GM13977 (cell line): ENCODE data around the gene HTT.

Source experiments
- DNase-seq: peaks from one replicate; pipeline ENCODE4 v3.0.0; 2012; ENCODE audit warnings: low spot score
- in situ Hi-C: fragments of 300-500 bp; cut with MboI; formaldehyde crosslinking; loops from one replicate; pipeline ENCODE4 v1.12.0; 2022; ENCODE audit warnings: low sequenced_read_pairs, low pct_unique_long_range_greater_than_20kb, mixed read lengths, inconsistent platforms; ENCODE audit not compliant: unreplicated experiment
- TF ChIP-seq, protein P1 (sequence below): IDR thresholded peaks from 2 replicates; pipeline ENCODE4 v1.5.1; 2012; ENCODE audit warnings: mild to moderate bottlenecking, control low read depth; ENCODE audit not compliant: insufficient read depth; ENCODE audit errors: extremely low read depth, missing control alignments

Gene HTT

DNA sequence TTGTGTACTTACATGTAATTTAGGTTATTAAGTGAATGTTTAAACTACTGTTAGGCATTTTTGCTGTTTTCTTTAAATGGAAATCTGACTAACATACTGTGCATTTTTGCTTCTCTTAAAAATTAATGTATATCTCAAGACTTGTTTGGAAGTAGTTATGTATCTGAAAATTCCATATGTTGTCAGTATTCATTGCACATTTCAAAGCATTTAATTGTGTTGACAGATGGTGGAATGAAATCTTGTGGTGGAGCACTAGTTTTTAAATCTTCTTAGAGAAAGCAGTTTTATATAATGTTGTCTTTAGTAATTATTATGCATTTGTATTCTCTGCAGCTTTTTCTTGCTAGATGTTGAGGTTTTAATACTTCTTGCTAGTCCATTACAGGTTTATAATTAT, 102.9 kb downstream of the HTT start:
- in situ Hi-C loops: no loop called here
- DNase-seq: no peak

DNA sequence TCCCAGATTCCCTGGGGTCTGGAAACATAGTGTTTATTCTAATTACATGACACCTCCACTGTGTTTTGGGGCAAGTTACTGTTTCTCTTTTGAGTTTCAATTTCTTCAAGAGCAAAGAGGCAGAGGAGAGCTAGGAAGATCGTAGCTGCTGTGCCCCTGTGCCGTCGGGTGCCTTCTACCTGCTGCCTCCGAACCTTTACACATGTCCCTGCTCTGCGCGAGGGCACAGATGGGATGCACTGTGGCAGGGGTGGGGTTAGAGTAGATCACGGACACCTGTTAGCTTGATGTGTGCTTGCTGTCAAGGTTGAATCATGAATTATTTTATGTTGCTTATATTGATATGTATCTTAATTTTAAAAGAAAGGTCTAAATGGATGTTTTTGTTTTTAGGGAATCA, 103.4 kb downstream of the HTT start:
- in situ Hi-C loops: no loop called here
- TF ChIP-seq, protein P1, sequence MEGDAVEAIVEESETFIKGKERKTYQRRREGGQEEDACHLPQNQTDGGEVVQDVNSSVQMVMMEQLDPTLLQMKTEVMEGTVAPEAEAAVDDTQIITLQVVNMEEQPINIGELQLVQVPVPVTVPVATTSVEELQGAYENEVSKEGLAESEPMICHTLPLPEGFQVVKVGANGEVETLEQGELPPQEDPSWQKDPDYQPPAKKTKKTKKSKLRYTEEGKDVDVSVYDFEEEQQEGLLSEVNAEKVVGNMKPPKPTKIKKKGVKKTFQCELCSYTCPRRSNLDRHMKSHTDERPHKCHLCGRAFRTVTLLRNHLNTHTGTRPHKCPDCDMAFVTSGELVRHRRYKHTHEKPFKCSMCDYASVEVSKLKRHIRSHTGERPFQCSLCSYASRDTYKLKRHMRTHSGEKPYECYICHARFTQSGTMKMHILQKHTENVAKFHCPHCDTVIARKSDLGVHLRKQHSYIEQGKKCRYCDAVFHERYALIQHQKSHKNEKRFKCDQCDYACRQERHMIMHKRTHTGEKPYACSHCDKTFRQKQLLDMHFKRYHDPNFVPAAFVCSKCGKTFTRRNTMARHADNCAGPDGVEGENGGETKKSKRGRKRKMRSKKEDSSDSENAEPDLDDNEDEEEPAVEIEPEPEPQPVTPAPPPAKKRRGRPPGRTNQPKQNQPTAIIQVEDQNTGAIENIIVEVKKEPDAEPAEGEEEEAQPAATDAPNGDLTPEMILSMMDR: no peak
- no peak for DNase-seq

More for the DNA sequence above, 102.9 kb downstream of the HTT start:
- TF ChIP-seq, protein P1: no peak

DNA sequence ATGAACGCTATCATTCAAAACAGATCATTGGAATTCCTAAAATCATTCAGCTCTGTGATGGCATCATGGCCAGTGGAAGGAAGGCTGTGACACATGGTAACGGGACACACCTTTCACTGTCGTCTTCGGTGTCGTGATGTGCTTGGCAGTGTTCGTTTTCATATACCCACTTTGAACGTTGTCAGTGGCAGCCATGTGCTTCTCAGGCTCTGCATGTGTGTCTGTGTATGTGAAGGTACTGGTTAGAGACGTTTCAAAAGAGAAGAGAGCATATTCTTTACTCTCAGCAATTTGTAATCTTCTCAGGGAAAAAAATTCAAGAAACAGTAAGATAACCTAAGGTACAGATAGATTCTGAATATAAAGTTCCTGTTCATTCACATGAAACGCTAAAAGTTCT, 103.9 kb downstream of the HTT start:
- no peak for DNase-seq
- TF ChIP-seq, protein P1: no peak
- in situ Hi-C loops: no loop called here

DNA sequence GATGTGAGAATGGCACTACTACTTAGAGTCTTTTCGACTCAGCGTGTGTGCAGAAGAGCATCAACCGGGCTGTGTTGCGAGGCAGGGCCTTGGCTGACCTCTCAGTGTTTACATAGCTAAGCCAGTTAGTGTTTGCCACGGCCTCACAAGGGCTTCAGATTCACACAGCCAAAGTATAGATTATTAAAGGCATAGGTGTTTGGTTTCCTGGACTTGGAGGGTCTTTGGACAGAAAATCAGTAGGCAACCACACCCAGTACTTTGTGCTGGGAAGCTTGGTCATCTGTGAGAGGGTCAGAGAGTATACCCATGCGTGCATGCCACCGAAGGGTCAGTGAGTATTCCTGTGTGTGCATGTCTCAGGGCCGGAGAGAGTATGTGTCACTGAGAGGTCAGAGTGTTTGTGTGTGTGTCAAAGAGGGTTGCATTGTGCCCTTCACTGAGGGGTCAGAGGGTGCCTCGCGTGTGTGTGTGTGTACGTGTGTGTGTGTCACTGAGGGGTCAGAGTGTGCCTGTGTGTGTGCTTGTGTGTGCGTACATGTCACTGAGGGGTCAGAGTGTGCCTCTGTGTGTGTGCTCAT, 104.7 kb downstream of the HTT start:
- in situ Hi-C loops: no loop called here
- TF ChIP-seq, protein P1: no peak
- DNase-seq: no peak

DNA sequence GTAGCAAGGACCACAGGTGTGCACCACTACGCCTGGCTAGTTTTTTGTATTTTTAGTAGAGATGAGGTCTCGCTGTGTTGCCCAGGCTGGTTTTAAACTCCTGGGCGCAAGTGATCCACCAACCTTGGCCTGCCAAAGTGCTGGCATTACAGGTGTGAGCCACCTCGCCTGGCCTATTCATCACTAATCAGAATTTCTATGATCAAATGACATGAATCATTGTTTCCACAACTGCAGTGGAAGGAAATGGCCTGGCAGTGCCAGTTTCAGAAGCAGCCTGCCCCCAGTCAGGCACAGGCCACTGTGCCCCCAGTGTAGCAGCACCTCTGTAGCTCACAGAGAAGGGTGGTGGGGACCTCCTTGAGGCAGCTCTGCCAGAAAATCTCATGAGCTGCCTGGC, 108.5 kb downstream of the HTT start:
- DNase-seq: no peak
- TF ChIP-seq, protein P1: no peak
- in situ Hi-C loops: no loop called here

DNA sequence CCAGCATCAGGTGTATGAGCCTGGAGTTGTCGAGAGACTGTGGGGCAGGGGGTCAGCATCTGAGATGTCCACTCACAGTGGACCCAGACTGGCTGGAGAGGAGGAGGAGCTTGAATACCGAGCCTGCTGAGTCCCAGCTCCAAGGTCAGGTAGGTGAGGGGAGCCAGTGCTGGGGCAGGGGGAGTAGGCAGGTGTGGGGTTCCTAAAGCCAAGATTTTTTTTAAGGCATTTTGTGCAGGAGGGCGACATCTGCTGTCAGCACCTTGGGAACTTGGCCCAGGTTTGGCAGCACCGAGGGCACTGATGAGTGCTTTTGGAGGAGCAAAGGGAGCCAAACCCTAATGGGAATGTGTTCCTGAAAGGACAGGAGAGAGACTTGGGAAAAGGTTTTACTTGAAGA, 110.2 kb downstream of the HTT start:
- TF ChIP-seq, protein P1: no peak
- DNase-seq: no peak
- in situ Hi-C loops: no loop called here

DNA sequence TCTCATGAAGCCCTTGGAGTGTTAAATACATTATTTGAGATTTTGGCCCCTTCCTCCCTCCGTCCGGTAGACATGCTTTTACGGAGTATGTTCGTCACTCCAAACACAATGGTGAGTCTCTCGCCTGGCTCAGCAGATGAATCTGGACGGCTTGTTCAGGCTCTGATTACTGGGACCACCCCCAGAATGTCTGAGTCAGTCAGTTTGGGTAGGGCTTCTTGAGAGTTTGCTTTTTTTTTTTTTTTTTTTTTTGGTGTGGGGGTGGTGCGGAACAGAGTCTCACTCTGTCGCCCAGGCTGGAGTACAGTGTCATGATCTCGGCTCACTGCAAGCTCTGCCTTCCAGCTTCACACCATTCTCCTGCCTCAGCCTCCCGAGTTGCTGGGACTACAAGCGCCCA, 112.1 kb downstream of the HTT start:
- no peak for DNase-seq
- in situ Hi-C loops: no loop called here
- TF ChIP-seq, protein P1: no peak
